HG03159 (cell line): ENCODE results near the gene DCAKD.

Experiments used
- ATAC-seq: cut with Tn5 transposase; IDR thresholded peaks from one replicate; pipeline ENCODE4 v1.9.1; 2021; ENCODE audit warnings: mild to moderate bottlenecking, moderate library complexity; ENCODE audit not compliant: unreplicated experiment

DCAKD gene

GRCh38 chr17:45032174-45032541 lies 19.3 kb downstream of the DCAKD start:
- ATAC-seq, result no peak

GRCh38 chr17:45031231-45032173 lies 19.9 kb downstream of the DCAKD start:
- no peak for ATAC-seq

- no peak for ATAC-seq
Observed at GRCh38 chr17:45030733-45031132, 20.7 kb downstream of the DCAKD start.

GRCh38 chr17:45029758-45030423 lies 21.5 kb downstream of the DCAKD start:
- no peak for ATAC-seq

GRCh38 chr17:45029096-45029495 lies 22.3 kb downstream of the DCAKD start:
- ATAC-seq, result no peak

- no peak for ATAC-seq
Observed at GRCh38 chr17:45022655-45023339, 28.6 kb downstream of the DCAKD start.

GRCh38 chr17:45022288-45022648 lies 29.2 kb downstream of the DCAKD start:
- ATAC-seq, result no peak

GRCh38 chr17:45021607-45022287 lies 29.7 kb downstream of the DCAKD start:
- ATAC-seq, result no peak

GRCh38 chr17:45020354-45021138 lies 30.9 kb downstream of the DCAKD start:
- ATAC-seq, result no peak

GRCh38 chr17:45018848-45019711 lies 32.4 kb downstream of the DCAKD start:
- no peak for ATAC-seq

GRCh38 chr17:45018514-45018847 lies 33.0 kb downstream of the DCAKD start:
- no peak for ATAC-seq

- ATAC-seq, result no peak
Observed at GRCh38 chr17:45016823-45017222, 34.6 kb downstream of the DCAKD start.

- no peak for ATAC-seq
Observed at GRCh38 chr17:45016237-45016636, 35.2 kb downstream of the DCAKD start.

GRCh38 chr17:45013021-45013997 lies 38.1 kb downstream of the DCAKD start:
- no peak for ATAC-seq

GRCh38 chr17:45011767-45012166 lies 39.7 kb downstream of the DCAKD start:
- ATAC-seq, result no peak

- no peak for ATAC-seq
Observed at GRCh38 chr17:45009676-45010467, 41.6 kb downstream of the DCAKD start.

GRCh38 chr17:45008216-45008615 lies 43.2 kb downstream of the DCAKD start:
- ATAC-seq, result no peak
